Astrocyte (in vitro differentiated cells and primary cell): ENCODE data around the gene TSSK1B. TPM values are rescaled to one million over a fixed set of nuclear protein-coding genes. Genes with fewer than 3 reads are reported as not detected.

Experiments
- DNase-seq: peaks from one replicate; pipeline ENCODE4 v3.0.0-alpha.2; 2010; ENCODE audit warnings: low read depth
- FAIRE-seq: peaks from 2 replicates; lab custom pipeline; 2011; peaks lifted over from hg19 to GRCh38; lab: Jason Lieb, UNC
- H2AFZ ChIP-seq: 2 replicates; pipeline ENCODE4 v1.6.0; 2012; ENCODE audit warnings: low read depth, low read length, inconsistent platforms
- H3K27ac ChIP-seq: 2 replicates; pipeline ENCODE4 v1.5.1; 2011; ENCODE audit warnings: low read depth, low read length, inconsistent platforms
- H3K27me3 ChIP-seq: 2 replicates; pipeline ENCODE4 v1.6.0; 2011; ENCODE audit warnings: low read length, inconsistent platforms; ENCODE audit not compliant: insufficient read depth
- H3K36me3 ChIP-seq: 2 replicates; pipeline ENCODE4 v1.5.1; 2011; ENCODE audit warnings: low read length, inconsistent platforms; ENCODE audit not compliant: insufficient read depth
- H3K4me1 ChIP-seq: 2 replicates; pipeline ENCODE4 v1.5.1; 2011; ENCODE audit warnings: low read length, inconsistent platforms; ENCODE audit not compliant: insufficient read depth
- H3K4me2 ChIP-seq: 2 replicates; pipeline ENCODE4 v1.6.0; 2012; ENCODE audit warnings: low read length, inconsistent platforms
- H3K4me3 ChIP-seq: 2 replicates; pipeline ENCODE4 v1.5.1; 2011; ENCODE audit warnings: low read depth, mild to moderate bottlenecking, low read length, inconsistent platforms; ENCODE audit not compliant: insufficient read depth
- H3K79me2 ChIP-seq: 2 replicates; pipeline ENCODE4 v1.6.0; 2012; ENCODE audit warnings: mild to moderate bottlenecking, low read length, inconsistent platforms; ENCODE audit not compliant: insufficient read depth
- H3K9ac ChIP-seq: 2 replicates; pipeline ENCODE4 v1.6.0; 2012; ENCODE audit warnings: mild to moderate bottlenecking, low read length, inconsistent platforms
- H3K9me3 ChIP-seq: 2 replicates; pipeline ENCODE4 v1.5.1; 2012; ENCODE audit warnings: low read depth, mild to moderate bottlenecking, low read length, inconsistent platforms; ENCODE audit not compliant: insufficient read depth
- H4K20me1 ChIP-seq: 2 replicates; pipeline ENCODE4 v1.6.0; 2012; ENCODE audit warnings: low read length, inconsistent platforms; ENCODE audit not compliant: insufficient read depth
- H3K27ac Mint-ChIP-seq: one replicate; pipeline ENCODE4 v1.8.0; 2021; ENCODE audit warnings: mild to moderate bottlenecking, mixed read lengths; ENCODE audit not compliant: unreplicated experiment
- H3K27me3 Mint-ChIP-seq: one replicate; pipeline ENCODE4 v1.8.0; 2021; ENCODE audit warnings: low read depth, mixed read lengths; ENCODE audit not compliant: unreplicated experiment
- H3K36me3 Mint-ChIP-seq: one replicate; pipeline ENCODE4 v1.8.0; 2021; ENCODE audit warnings: low read depth, mixed read lengths; ENCODE audit not compliant: unreplicated experiment
- H3K4me1 Mint-ChIP-seq: one replicate; pipeline ENCODE4 v1.8.0; 2021; ENCODE audit warnings: low read depth, mixed read lengths; ENCODE audit not compliant: unreplicated experiment
- H3K4me3 Mint-ChIP-seq: one replicate; pipeline ENCODE4 v1.8.0; 2021; ENCODE audit warnings: mild to moderate bottlenecking, moderate library complexity, mixed read lengths; ENCODE audit not compliant: unreplicated experiment
- H3K9me3 Mint-ChIP-seq: one replicate; pipeline ENCODE4 v1.8.0; 2021; ENCODE audit warnings: mild to moderate bottlenecking, mixed read lengths; ENCODE audit not compliant: unreplicated experiment
- CTCF ChIP-seq: IDR thresholded peaks from 2 replicates; pipeline ENCODE4 v1.5.1; 2011; ENCODE audit warnings: low read depth, mild to moderate bottlenecking, inconsistent platforms, low read length, moderate library complexity; ENCODE audit not compliant: insufficient read depth
- EZH2 ChIP-seq: IDR thresholded peaks from 2 replicates; pipeline ENCODE4 v1.6.1; 2012; ENCODE audit warnings: mild to moderate bottlenecking, low read length, inconsistent platforms; ENCODE audit not compliant: insufficient read depth
- total RNA-seq: library from RNA; stranded (reverse); gene quantifications from 2 replicates; pipeline ENCODE4 v1.2.1, GENCODE V29; 2021

The TSSK1B gene
- total RNA-seq, 1 donor from 2014 or later, result 0.20 TPM

- no peaks in the 10 kb centered on the region for H3K27me3 Mint-ChIP-seq
- Histone ChIP-seq H3K36me3 (no peaks in the 10 kb centered on the region), H3K4me2 (no peak overlapping the region), H3K9me3 (no peaks in the 10 kb centered on the region), H3K79me2 (no peaks in the 10 kb centered on the region), H3K4me3 (no peak overlapping the region), H4K20me1 (no peaks in the 10 kb centered on the region), H3K4me1 (no peaks in the 10 kb centered on the region), H3K9ac (no peak overlapping the region), H2AFZ (no peak overlapping the region), H3K27ac (no peak overlapping the region), H3K27me3 (no peaks in the 10 kb centered on the region)
- peaks cover 2% of the 10 kb centered on the region for H3K9me3 Mint-ChIP-seq
- TF ChIP-seq CTCF (no peak), EZH2 (no peak)
- no peak overlapping the region for H3K4me3 Mint-ChIP-seq
- no peaks in the 10 kb centered on the region for H3K36me3 Mint-ChIP-seq
- FAIRE-seq (no peak), DNase-seq (no peak)
- peaks cover 3% of the 10 kb centered on the region for H3K4me1 Mint-ChIP-seq
- H3K27ac Mint-ChIP-seq, result no peak overlapping the region
Observed at GRCh38 chr5:113427871-113428574, 6.8 kb downstream of the TSSK1B start.

- Mint-ChIP-seq H3K27ac (no peak overlapping the region), H3K9me3 (no peaks in the 10 kb centered on the region), H3K27me3 (no peaks in the 10 kb centered on the region), H3K36me3 (no peaks in the 10 kb centered on the region), H3K4me3 (no peak overlapping the region), H3K4me1 (peaks cover 10% of the 10 kb centered on the region)
- Histone ChIP-seq H3K79me2 (no peaks in the 10 kb centered on the region), H3K4me3 (no peak overlapping the region), H3K9me3 (no peaks in the 10 kb centered on the region), H4K20me1 (no peaks in the 10 kb centered on the region), H3K27me3 (no peaks in the 10 kb centered on the region), H3K9ac (no peak overlapping the region), H3K27ac (no peak overlapping the region), H2AFZ (no peak overlapping the region), H3K36me3 (no peaks in the 10 kb centered on the region), H3K4me2 (no peak overlapping the region), H3K4me1 (no peaks in the 10 kb centered on the region)
- TF ChIP-seq CTCF, result no peak
- TF ChIP-seq EZH2, result no peak
- FAIRE-seq (no peak), DNase-seq (no peak)
Observed at GRCh38 chr5:113425909-113426308, 8.9 kb downstream of the TSSK1B start.

- Histone ChIP-seq H3K4me2 (no peak overlapping the region), H4K20me1 (no peaks in the 10 kb centered on the region), H3K9ac (no peak overlapping the region), H3K4me3 (no peak overlapping the region), H2AFZ (no peak overlapping the region), H3K27ac (no peak overlapping the region), H3K4me1 (no peaks in the 10 kb centered on the region), H3K79me2 (no peaks in the 10 kb centered on the region), H3K27me3 (no peaks in the 10 kb centered on the region), H3K9me3 (no peaks in the 10 kb centered on the region), H3K36me3 (no peaks in the 10 kb centered on the region)
- Mint-ChIP-seq H3K9me3 (no peaks in the 10 kb centered on the region), H3K4me1 (peaks cover 8% of the 10 kb centered on the region), H3K36me3 (no peaks in the 10 kb centered on the region), H3K27ac (no peak overlapping the region), H3K27me3 (no peaks in the 10 kb centered on the region), H3K4me3 (no peak overlapping the region)
- FAIRE-seq (no peak), DNase-seq (no peak)
- no peak for TF ChIP-seq CTCF
- TF ChIP-seq EZH2, result no peak
Observed at GRCh38 chr5:113421693-113422092, 13.1 kb downstream of the TSSK1B start.
